Glutamatergic neuron (in vitro differentiated cells): Measurements from ENCODE around the gene PPP2R5B. TPM values are rescaled to one million over a fixed set of nuclear protein-coding genes. Genes with fewer than 3 reads are reported as not detected.

Experiments used
- DNase-seq: peaks from one replicate; pipeline ENCODE4 v3.0.0; 2022
- H3K27ac Mint-ChIP-seq: one replicate; pipeline ENCODE4 v1.8.0; 2020; ENCODE audit warnings: mild to moderate bottlenecking, mixed read lengths, inconsistent platforms; ENCODE audit not compliant: unreplicated experiment
- H3K27me3 Mint-ChIP-seq: one replicate; pipeline ENCODE4 v1.8.0; 2020; ENCODE audit warnings: mild to moderate bottlenecking, moderate library complexity, mixed read lengths, inconsistent platforms; ENCODE audit not compliant: unreplicated experiment
- H3K36me3 Mint-ChIP-seq: one replicate; pipeline ENCODE4 v1.8.0; 2020; ENCODE audit warnings: mild to moderate bottlenecking, mixed read lengths, inconsistent platforms; ENCODE audit not compliant: unreplicated experiment
- H3K4me1 Mint-ChIP-seq: one replicate; pipeline ENCODE4 v1.8.0; 2020; ENCODE audit warnings: mild to moderate bottlenecking, low read depth, mixed read lengths, inconsistent platforms; ENCODE audit not compliant: unreplicated experiment
- H3K4me3 Mint-ChIP-seq: one replicate; pipeline ENCODE4 v1.8.0; 2020; ENCODE audit warnings: mild to moderate bottlenecking, mixed read lengths, inconsistent platforms; ENCODE audit not compliant: unreplicated experiment
- H3K9me3 Mint-ChIP-seq: one replicate; pipeline ENCODE4 v1.8.0; 2020; ENCODE audit warnings: mild to moderate bottlenecking, moderate library complexity, mixed read lengths, inconsistent platforms; ENCODE audit not compliant: unreplicated experiment
- CTCF ChIP-seq: fragments of 200-600 bp; sonication (generic); IDR thresholded peaks from one replicate; pipeline ENCODE4 v1.5.0; 2021; ENCODE audit not compliant: partially characterized antibody, unreplicated experiment
- total RNA-seq: library from RNA; stranded (reverse); fragmentation: NEBNext Ultra II Directional; extraction: Animal tissue kit (Norgen Biotek cat#: 25700); gene quantifications from one replicate; pipeline ENCODE4 v1.2.1, GENCODE V29; 2021; ENCODE audit not compliant: unreplicated experiment

Gene PPP2R5B
- total RNA-seq, 1 donor from 2014 or later = 148 TPM

- H3K36me3 Mint-ChIP-seq = no peaks in the 10 kb centered on the region
- H3K4me1 Mint-ChIP-seq = peaks cover 23% of the 10 kb centered on the region
- no peak for DNase-seq
- peak overlapping the region; percentile 91 for H3K27ac Mint-ChIP-seq
- peaks cover 9% of the 10 kb centered on the region for H3K9me3 Mint-ChIP-seq
- H3K27me3 Mint-ChIP-seq = peaks cover 17% of the 10 kb centered on the region
- TF ChIP-seq CTCF = no peak
- peak overlapping the region; percentile 99 for H3K4me3 Mint-ChIP-seq
Observed at GRCh38 chr11:64877390-64878222, 46.9 kb upstream of the PPP2R5B start.

GRCh38 chr11:64878223-64878493 is 46.3 kb upstream of the PPP2R5B start:
- peaks cover 9% of the 10 kb centered on the region for H3K9me3 Mint-ChIP-seq
- peak overlapping the region; percentile 99 for H3K4me3 Mint-ChIP-seq
- TF ChIP-seq CTCF = no peak
- peaks cover 23% of the 10 kb centered on the region for H3K4me1 Mint-ChIP-seq
- H3K27me3 Mint-ChIP-seq = peaks cover 17% of the 10 kb centered on the region
- H3K36me3 Mint-ChIP-seq = no peaks in the 10 kb centered on the region
- peak overlapping the region; percentile 64 for H3K27ac Mint-ChIP-seq
- no peak for DNase-seq

- H3K27ac Mint-ChIP-seq = peak within 1 kb of the TSS; percentile 91
- peaks cover 9% of the 10 kb centered on the region for H3K9me3 Mint-ChIP-seq
- peaks cover 23% of the 10 kb centered on the region for H3K4me1 Mint-ChIP-seq
- H3K27me3 Mint-ChIP-seq = peaks cover 17% of the 10 kb centered on the region
- TF ChIP-seq CTCF = no peak
- peak within 1 kb of the TSS; percentile 99 for H3K4me3 Mint-ChIP-seq
- no peaks in the 10 kb centered on the region for H3K36me3 Mint-ChIP-seq
- DNase-seq = peak; percentile 100
Observed at GRCh38 chr11:64878494-64879243, 45.8 kb upstream of the PPP2R5B start, which contains the start of gene EHD1. TSS of gene EHD1 (minus strand) at chr11:64878621. CDS start at chr11:64878464, 157 bp downstream.

- Mint-ChIP-seq H3K36me3 (no peaks in the 10 kb centered on the region), H3K4me1 (peaks cover 21% of the 10 kb centered on the region), H3K27me3 (peaks cover 17% of the 10 kb centered on the region), H3K9me3 (peaks cover 7% of the 10 kb centered on the region), H3K27ac (peak overlapping the region; percentile 83), H3K4me3 (peak overlapping the region; percentile 95)
- no peak for DNase-seq
- TF ChIP-seq CTCF = no peak
Observed at GRCh38 chr11:64879244-64879900, 45.1 kb upstream of the PPP2R5B start.
